Stomach (tissue), 4 donors: ENCODE measurements around the gene ILK.

ENCODE experiments used
- POLR2A ChIP-seq, 4 donors: fragments of 450-650 bp; IDR thresholded peaks; one replicate each; pipeline ENCODE4 v1.6.1; 2016; ENCODE audit warnings: antibody characterized with exemption in 4 of 4, control low read depth in 2 of 4, mild to moderate bottlenecking in 1 of 4, moderate library complexity in 1 of 4
- POLR2AphosphoS5 ChIP-seq, 3 donors: sonication (generic); formaldehyde crosslinking; IDR thresholded peaks; one replicate each; pipeline ENCODE4 v1.6.1; 2016; ENCODE audit warnings: antibody characterized with exemption in 3 of 3
- TF ChIP-seq, protein P1 (sequence below), 7 experiments: fragments of 450-650 bp in 4 of 7; fragments of 200-600 bp in 3 of 7; sonication (generic) in 3 of 7; IDR thresholded peaks; one replicate each; pipeline ENCODE4 v1.5.1; 2016 to 2019; ENCODE audit warnings: antibody characterized with exemption in 7 of 7, control low read depth in 2 of 7, mild to moderate bottlenecking in 1 of 7

DNA sequence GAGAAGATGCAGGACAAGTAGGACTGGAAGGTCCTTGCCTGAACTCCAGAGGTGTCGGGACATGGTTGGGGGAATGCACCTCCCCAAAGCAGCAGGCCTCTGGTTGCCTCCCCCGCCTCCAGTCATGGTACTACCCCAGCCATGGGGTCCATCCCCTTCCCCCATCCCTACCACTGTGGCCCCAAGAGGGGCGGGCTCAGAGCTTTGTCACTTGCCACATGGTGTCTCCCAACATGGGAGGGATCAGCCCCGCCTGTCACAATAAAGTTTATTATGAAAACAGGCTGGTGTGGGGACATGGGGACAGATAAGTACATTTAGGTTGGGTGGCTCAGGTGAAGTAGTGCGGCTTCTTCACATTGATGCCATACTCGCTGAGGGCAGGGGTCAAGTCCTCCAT, 7.0 kb downstream of the ILK start:
- TF ChIP-seq, protein P1, sequence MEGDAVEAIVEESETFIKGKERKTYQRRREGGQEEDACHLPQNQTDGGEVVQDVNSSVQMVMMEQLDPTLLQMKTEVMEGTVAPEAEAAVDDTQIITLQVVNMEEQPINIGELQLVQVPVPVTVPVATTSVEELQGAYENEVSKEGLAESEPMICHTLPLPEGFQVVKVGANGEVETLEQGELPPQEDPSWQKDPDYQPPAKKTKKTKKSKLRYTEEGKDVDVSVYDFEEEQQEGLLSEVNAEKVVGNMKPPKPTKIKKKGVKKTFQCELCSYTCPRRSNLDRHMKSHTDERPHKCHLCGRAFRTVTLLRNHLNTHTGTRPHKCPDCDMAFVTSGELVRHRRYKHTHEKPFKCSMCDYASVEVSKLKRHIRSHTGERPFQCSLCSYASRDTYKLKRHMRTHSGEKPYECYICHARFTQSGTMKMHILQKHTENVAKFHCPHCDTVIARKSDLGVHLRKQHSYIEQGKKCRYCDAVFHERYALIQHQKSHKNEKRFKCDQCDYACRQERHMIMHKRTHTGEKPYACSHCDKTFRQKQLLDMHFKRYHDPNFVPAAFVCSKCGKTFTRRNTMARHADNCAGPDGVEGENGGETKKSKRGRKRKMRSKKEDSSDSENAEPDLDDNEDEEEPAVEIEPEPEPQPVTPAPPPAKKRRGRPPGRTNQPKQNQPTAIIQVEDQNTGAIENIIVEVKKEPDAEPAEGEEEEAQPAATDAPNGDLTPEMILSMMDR (IDR thresholded peaks at IDR 0.05), result no peak
- TF ChIP-seq POLR2A (IDR thresholded peaks at IDR 0.05) (no peak), POLR2AphosphoS5 (IDR thresholded peaks at IDR 0.05) (no peak)
